ENCODE measurements around the gene CTNND2.

Gene CTNND2

DNA sequence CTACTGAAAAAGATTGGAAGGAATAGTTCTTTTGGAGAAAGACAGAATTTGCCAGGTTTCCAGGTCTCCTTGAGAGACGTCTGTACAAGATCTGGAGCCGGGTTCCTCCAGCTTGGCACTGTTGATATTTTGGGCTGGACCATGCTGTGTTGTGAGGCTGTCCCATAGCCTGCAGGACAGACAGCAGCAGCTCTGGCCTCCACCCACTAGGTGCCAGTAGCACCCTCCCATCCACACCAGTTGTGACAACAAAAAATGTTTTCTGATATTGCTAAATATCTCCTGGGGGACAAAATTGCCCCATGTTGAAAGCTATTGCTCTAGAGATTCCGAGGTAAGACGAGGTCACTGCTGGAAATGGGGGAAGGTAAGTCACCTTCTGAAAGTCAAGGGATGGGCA lies 855.5 kb downstream of the CTNND2 start:
- Histone ChIP-seq H3K4me1 (ENCODE audit: control insufficient read depth, insufficient read depth, low read length, poor library complexity, severe bottlenecking) (no peaks in the 10 kb centered on the region), H3K36me3 (ENCODE audit: control insufficient read depth, insufficient read depth, low read length) (no peaks in the 10 kb centered on the region), H3K27ac (ENCODE audit: low read depth, low read length, severe bottlenecking) (no peak overlapping the region), H3K4me3 (ENCODE audit: extremely low read depth, insufficient read depth, low read length, poor library complexity, severe bottlenecking) (no peak overlapping the region), H3K9me3 (ENCODE audit: control insufficient read depth, low read length) (no peaks in the 10 kb centered on the region)
- WGBS, 2 experiments (ENCODE audit: insufficient coverage in 2 of 2) = 93 to 100% methylated on average over 2 to 3 of the region's 4 CpGs

DNA sequence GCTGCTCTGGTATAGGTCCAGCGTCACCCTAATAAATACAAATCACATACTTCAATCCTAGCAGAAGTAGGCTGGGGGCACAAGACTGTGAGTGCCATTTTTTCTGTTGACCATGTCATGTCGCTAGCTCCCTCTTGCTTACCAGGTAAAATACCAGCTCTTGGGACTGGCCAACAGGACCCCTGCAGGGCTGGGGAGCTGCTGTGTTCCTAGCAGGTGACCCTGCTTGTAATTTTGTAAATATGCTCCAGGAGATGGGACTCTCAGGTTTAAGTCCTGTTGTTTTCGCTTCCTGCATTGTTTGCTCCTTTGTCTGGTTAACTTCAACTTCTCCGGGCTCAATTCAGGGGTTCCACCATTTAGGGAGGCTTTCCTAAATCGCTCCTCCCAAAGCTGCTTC lies 856.6 kb downstream of the CTNND2 start:
- H3K4me1 ChIP-seq (ENCODE audit: control insufficient read depth, insufficient read depth, low read length, poor library complexity, severe bottlenecking) = no peaks in the 10 kb centered on the region

DNA sequence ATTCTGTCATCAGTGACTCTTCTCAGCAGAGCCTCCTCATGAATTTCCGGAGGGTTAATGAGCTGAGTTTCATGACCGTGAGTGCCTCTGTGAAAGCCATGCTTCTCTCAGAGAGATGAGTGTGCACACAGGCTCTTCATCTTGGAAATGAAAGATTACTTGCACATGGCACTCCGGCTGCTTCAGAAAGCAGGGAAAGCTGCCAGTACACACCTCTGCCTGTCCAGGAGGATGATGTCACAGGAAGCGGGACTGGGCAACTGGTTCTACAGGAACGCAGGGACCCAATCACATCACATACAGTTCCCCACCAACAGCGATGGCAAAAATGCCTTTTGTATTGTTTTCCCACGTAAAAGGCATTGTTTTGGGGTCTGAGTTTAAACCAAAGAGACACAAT lies 857.2 kb downstream of the CTNND2 start:
- WGBS, 2 experiments (ENCODE audit: insufficient coverage in 2 of 2) = 92 to 100% methylated on average over 2 to 4 of the region's 7 CpGs

More for the DNA sequence above, 856.6 kb downstream of the CTNND2 start:
- 91 to 96% methylated on average over 4 to 5 of the region's 5 CpGs for WGBS, 2 experiments (ENCODE audit: insufficient coverage in 2 of 2)
- Histone ChIP-seq H3K27ac (ENCODE audit: low read depth, low read length, severe bottlenecking) (no peak overlapping the region), H3K9me3 (ENCODE audit: control insufficient read depth, low read length) (no peaks in the 10 kb centered on the region), H3K36me3 (ENCODE audit: control insufficient read depth, insufficient read depth, low read length) (no peaks in the 10 kb centered on the region), H3K4me3 (ENCODE audit: extremely low read depth, insufficient read depth, low read length, poor library complexity, severe bottlenecking) (no peak overlapping the region)

DNA sequence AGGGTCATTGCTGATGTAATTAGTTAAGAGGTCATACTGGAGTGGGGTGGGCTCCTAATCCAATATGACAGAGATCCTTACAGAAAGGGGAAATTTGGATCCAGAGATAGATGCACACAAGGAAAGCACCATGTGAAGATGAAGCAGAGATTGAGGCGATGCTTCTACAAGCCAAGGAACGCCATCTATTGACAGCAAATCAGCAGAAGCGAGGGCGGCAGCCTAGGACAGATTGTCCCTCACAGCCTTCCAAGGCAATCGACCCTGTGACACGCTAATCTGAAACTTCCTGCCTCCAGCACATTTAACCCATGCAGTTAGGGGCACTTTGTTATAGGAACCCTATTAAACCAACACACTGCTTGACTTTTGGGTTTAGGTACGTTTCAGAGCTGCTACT lies 858.1 kb downstream of the CTNND2 start:
- Histone ChIP-seq H3K36me3 (ENCODE audit: control insufficient read depth, insufficient read depth, low read length) (no peaks in the 10 kb centered on the region), H3K27ac (ENCODE audit: low read depth, low read length, severe bottlenecking) (no peak overlapping the region), H3K4me1 (ENCODE audit: control insufficient read depth, insufficient read depth, low read length, poor library complexity, severe bottlenecking) (no peaks in the 10 kb centered on the region), H3K4me3 (ENCODE audit: extremely low read depth, insufficient read depth, low read length, poor library complexity, severe bottlenecking) (no peak overlapping the region), H3K9me3 (ENCODE audit: control insufficient read depth, low read length) (no peaks in the 10 kb centered on the region)
- WGBS, 2 experiments (ENCODE audit: insufficient coverage in 2 of 2) = 47 to 54% methylated on average over 6 to 7 of the region's 7 CpGs

More for the DNA sequence above, 857.2 kb downstream of the CTNND2 start:
- Histone ChIP-seq H3K4me3 (ENCODE audit: extremely low read depth, insufficient read depth, low read length, poor library complexity, severe bottlenecking) (no peak overlapping the region), H3K27ac (ENCODE audit: low read depth, low read length, severe bottlenecking) (no peak overlapping the region), H3K36me3 (ENCODE audit: control insufficient read depth, insufficient read depth, low read length) (no peaks in the 10 kb centered on the region), H3K9me3 (ENCODE audit: control insufficient read depth, low read length) (no peaks in the 10 kb centered on the region), H3K4me1 (ENCODE audit: control insufficient read depth, insufficient read depth, low read length, poor library complexity, severe bottlenecking) (no peaks in the 10 kb centered on the region)

DNA sequence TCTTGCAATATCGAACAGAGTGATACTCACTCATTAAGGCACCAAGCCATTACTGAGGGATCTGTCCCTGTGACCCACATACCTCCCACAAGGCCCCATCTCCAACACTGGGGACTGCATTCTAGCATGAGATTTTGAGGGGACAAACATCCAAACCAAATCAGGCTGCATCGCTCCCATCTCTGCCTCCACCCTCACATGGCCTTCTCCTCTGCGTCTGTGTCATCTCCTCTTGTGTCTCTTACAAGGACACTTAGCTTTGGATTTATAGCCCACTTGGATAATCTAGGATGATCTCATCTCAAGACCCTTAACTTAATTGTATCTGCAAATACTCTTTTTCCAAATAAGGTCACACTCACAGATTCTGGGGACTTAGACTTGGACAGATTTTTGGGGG lies 858.8 kb downstream of the CTNND2 start:
- Histone ChIP-seq H3K36me3 (ENCODE audit: control insufficient read depth, insufficient read depth, low read length) (no peaks in the 10 kb centered on the region), H3K4me3 (ENCODE audit: extremely low read depth, insufficient read depth, low read length, poor library complexity, severe bottlenecking) (no peak overlapping the region), H3K9me3 (ENCODE audit: control insufficient read depth, low read length) (no peaks in the 10 kb centered on the region), H3K4me1 (ENCODE audit: control insufficient read depth, insufficient read depth, low read length, poor library complexity, severe bottlenecking) (no peaks in the 10 kb centered on the region), H3K27ac (ENCODE audit: low read depth, low read length, severe bottlenecking) (no peak overlapping the region)
- 94% methylated on average over 2 to 3 of the region's 3 CpGs for WGBS, 2 experiments (ENCODE audit: insufficient coverage in 2 of 2)

DNA sequence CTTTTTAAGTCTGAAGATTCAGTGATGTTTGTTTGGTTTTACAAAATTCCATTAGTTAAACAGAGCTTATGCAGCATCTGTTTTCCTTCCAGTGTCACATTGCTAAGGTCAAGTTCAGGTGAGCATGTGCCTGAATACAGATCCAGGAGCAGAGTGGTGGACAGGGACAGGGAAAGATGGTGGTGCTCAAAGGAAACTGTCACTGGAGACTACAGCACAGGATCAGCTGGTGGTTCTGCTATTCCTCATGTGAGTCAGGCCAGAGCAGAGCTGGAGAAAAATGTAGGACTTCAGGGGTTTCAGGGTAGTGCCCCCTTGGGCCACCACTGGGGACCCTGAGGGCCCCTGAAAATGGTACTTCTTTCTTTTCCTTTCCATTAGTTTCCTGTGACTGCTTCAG lies 859.7 kb downstream of the CTNND2 start:
- H3K4me1 ChIP-seq (ENCODE audit: control insufficient read depth, insufficient read depth, low read length, poor library complexity, severe bottlenecking) = no peaks in the 10 kb centered on the region
- H3K4me3 ChIP-seq (ENCODE audit: extremely low read depth, insufficient read depth, low read length, poor library complexity, severe bottlenecking) = no peak overlapping the region
- H3K27ac ChIP-seq (ENCODE audit: low read depth, low read length, severe bottlenecking) = no peak overlapping the region
- no peaks in the 10 kb centered on the region for H3K9me3 ChIP-seq (ENCODE audit: control insufficient read depth, low read length)
- H3K36me3 ChIP-seq (ENCODE audit: control insufficient read depth, insufficient read depth, low read length) = no peaks in the 10 kb centered on the region

DNA sequence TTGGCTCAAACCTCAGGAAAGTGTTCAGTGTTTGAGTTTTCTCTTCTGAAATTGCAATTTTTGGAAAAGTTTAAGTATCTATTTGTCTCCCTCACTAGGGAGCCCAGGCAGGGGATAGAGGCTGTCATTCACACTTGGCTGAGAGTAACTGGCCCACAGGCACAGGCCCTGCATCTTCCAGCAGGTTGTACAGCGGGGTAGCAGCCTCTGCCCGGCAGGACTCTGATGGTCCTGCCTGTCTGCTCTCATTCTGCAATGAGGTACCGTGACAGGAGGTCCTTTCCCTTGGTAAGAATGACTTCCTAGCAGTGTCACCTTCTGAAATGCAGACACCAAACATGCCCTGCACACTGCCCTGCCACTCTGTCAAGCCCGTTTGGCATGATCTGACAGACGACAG lies 860.4 kb downstream of the CTNND2 start:
- Histone ChIP-seq H3K27ac (ENCODE audit: low read depth, low read length, severe bottlenecking) (no peak overlapping the region), H3K4me1 (ENCODE audit: control insufficient read depth, insufficient read depth, low read length, poor library complexity, severe bottlenecking) (no peaks in the 10 kb centered on the region), H3K36me3 (ENCODE audit: control insufficient read depth, insufficient read depth, low read length) (no peaks in the 10 kb centered on the region), H3K9me3 (ENCODE audit: control insufficient read depth, low read length) (no peaks in the 10 kb centered on the region), H3K4me3 (ENCODE audit: extremely low read depth, insufficient read depth, low read length, poor library complexity, severe bottlenecking) (no peak overlapping the region)
- 83 to 86% methylated on average over 3 to 5 of the region's 5 CpGs for WGBS, 2 experiments (ENCODE audit: insufficient coverage in 2 of 2)

DNA sequence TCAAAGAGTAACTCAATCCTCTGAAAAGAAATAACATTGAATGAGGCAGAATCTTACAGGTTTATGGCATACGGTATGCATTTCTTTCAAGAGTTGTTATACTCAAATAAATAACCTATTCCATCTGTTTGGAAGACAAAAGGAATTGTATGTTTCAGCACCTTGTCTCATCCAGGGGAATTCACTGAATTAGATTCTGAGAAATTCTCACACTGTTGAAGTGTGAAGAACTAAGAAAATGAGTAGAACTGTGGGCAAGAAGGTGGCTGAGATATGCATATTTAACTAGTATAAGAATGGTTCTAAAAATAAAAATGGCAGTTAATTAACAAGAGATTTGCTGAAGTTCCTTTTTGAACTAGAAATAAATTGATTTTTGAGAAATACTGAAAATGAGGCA lies 863.9 kb downstream of the CTNND2 start:
- Histone ChIP-seq H3K9me3 (ENCODE audit: control insufficient read depth, low read length) (no peaks in the 10 kb centered on the region), H3K4me3 (ENCODE audit: extremely low read depth, insufficient read depth, low read length, poor library complexity, severe bottlenecking) (no peak overlapping the region), H3K27ac (ENCODE audit: low read depth, low read length, severe bottlenecking) (no peak overlapping the region), H3K4me1 (ENCODE audit: control insufficient read depth, insufficient read depth, low read length, poor library complexity, severe bottlenecking) (no peaks in the 10 kb centered on the region), H3K36me3 (ENCODE audit: control insufficient read depth, insufficient read depth, low read length) (no peaks in the 10 kb centered on the region)
- no CpG with 5 or more reads among the region's 1 CpG for WGBS, 2 experiments (ENCODE audit: insufficient coverage in 2 of 2)

DNA sequence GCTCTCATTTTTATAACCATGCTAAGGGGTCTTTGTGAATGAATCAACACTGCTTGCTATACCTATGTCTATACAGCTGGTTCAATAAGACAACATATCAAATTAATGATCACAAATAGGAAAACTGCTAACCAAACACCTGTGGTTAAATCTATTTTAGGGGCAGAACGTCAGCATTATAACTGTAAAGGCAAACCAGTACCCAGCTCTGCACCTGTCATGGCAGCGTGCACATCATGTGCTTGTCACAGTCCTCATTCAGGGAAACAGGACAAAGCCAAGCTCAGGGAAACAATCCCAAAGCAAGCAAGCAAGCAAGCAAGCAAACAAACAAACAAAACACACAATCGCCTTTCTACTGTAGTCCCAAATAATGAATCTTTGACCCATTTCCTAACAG lies 865.5 kb downstream of the CTNND2 start:
- Histone ChIP-seq H3K27ac (ENCODE audit: low read depth, low read length, severe bottlenecking) (no peak overlapping the region), H3K36me3 (ENCODE audit: control insufficient read depth, insufficient read depth, low read length) (no peaks in the 10 kb centered on the region), H3K4me1 (ENCODE audit: control insufficient read depth, insufficient read depth, low read length, poor library complexity, severe bottlenecking) (no peaks in the 10 kb centered on the region), H3K9me3 (ENCODE audit: control insufficient read depth, low read length) (no peaks in the 10 kb centered on the region), H3K4me3 (ENCODE audit: extremely low read depth, insufficient read depth, low read length, poor library complexity, severe bottlenecking) (no peak overlapping the region)
- whole genome bisulfite sequencing, 2 experiments (ENCODE audit: insufficient coverage in 2 of 2) = 65 to 69% methylated on average over 2 to 3 of the region's 3 CpGs

DNA sequence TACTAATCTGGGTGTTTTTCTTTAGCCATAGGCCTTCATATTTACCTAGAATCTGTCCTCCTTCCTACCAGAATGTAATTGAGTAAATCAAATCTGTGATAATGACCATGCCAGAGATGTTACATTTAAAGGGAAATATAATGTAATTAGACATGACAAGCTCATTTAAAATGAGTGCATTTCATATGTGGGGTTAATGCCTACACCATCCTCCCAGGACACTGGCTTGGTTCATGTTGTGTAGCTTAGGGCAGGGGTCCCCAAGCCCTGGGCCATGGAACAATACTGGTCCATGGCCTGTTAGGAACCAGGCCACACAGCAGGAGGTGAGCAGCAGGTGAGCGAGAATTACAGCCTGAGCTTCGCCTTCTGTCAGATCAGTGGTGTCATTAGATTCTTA lies 866.3 kb downstream of the CTNND2 start:
- H3K4me1 ChIP-seq (ENCODE audit: control insufficient read depth, insufficient read depth, low read length, poor library complexity, severe bottlenecking) = no peaks in the 10 kb centered on the region
- 88 to 100% methylated on average over 1 to 2 of the region's 2 CpGs for WGBS, 2 experiments (ENCODE audit: insufficient coverage in 2 of 2)
- H3K36me3 ChIP-seq (ENCODE audit: control insufficient read depth, insufficient read depth, low read length) = no peaks in the 10 kb centered on the region

DNA sequence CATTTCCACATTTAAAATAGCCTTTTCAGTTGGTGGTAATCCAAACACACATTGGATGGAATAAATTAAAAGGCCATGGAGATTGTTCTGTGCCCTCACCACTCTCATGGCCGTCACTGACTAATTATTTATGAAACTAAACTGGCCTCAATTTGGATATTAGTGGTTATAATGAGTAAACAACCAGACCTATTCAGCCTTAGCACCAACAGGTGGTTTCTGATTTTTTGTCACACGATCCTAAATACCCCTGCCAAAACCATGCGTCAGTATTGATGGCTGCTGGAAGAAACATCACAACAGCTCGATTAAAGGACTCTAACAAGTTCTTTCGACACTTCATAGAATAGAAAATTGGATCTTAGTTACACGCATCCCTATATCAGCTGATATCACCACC lies 867.2 kb downstream of the CTNND2 start:
- Histone ChIP-seq H3K36me3 (ENCODE audit: control insufficient read depth, insufficient read depth, low read length) (no peaks in the 10 kb centered on the region), H3K27ac (ENCODE audit: low read depth, low read length, severe bottlenecking) (no peak overlapping the region), H3K4me3 (ENCODE audit: extremely low read depth, insufficient read depth, low read length, poor library complexity, severe bottlenecking) (no peak overlapping the region), H3K9me3 (ENCODE audit: control insufficient read depth, low read length) (no peaks in the 10 kb centered on the region), H3K4me1 (ENCODE audit: control insufficient read depth, insufficient read depth, low read length, poor library complexity, severe bottlenecking) (no peaks in the 10 kb centered on the region)
- 88 to 100% methylated on average over 2 to 4 of the region's 6 CpGs for WGBS, 2 experiments (ENCODE audit: insufficient coverage in 2 of 2)

More for the DNA sequence above, 866.3 kb downstream of the CTNND2 start:
- no peaks in the 10 kb centered on the region for H3K9me3 ChIP-seq (ENCODE audit: control insufficient read depth, low read length)
- H3K4me3 ChIP-seq (ENCODE audit: extremely low read depth, insufficient read depth, low read length, poor library complexity, severe bottlenecking) = no peak overlapping the region
- no peak overlapping the region for H3K27ac ChIP-seq (ENCODE audit: low read depth, low read length, severe bottlenecking)

DNA sequence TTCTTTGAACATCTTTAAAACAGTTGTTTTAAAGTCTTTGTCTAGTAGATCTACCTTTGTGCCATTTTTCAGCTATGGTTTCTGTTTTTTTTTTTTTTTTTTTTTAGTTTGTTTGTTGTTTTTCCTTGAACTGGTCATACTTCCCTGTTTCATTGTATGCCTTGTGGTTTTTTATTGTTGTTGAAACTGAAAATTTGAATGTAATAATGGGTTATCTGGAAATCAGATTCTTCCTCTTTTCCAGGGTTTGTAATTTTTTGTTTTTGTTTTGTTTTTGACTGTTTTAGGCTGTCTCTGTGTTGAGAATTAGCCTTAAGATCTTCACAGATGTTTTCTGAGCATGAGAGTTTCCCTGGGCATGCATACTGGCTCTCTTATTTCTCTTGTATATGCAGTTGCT lies 873.6 kb downstream of the CTNND2 start:
- H3K36me3 ChIP-seq (ENCODE audit: control insufficient read depth, insufficient read depth, low read length) = no peaks in the 10 kb centered on the region
- no peak overlapping the region for H3K4me3 ChIP-seq (ENCODE audit: extremely low read depth, insufficient read depth, low read length, poor library complexity, severe bottlenecking)
- no peaks in the 10 kb centered on the region for H3K4me1 ChIP-seq (ENCODE audit: control insufficient read depth, insufficient read depth, low read length, poor library complexity, severe bottlenecking)
- no peak overlapping the region for H3K27ac ChIP-seq (ENCODE audit: low read depth, low read length, severe bottlenecking)
- peaks cover 9% of the 10 kb centered on the region for H3K9me3 ChIP-seq (ENCODE audit: control insufficient read depth, low read length)

Data from mesodermal cell (in vitro differentiated cells).